HEK293 (cell line): ENCODE measurements around the gene MUC5B.

Experiments used
- CTCF ChIA-PET: fragments of 350-600 bp; formaldehyde crosslinking; extraction: SDS; loops from one replicate; lab custom pipeline; 2021; ENCODE audit warnings: antibody characterized with exemption; lab: Yijun Ruan, JAX
- POLR2A ChIA-PET: fragments of 300-600 bp; formaldehyde crosslinking; extraction: SDS; loops from one replicate; lab custom pipeline; 2020; ENCODE audit warnings: antibody characterized with exemption, inconsistent platforms; lab: Yijun Ruan, JAX
- H3K27ac ChIP-seq: fragments of 200-500 bp; sonication (Bioruptor generic); 2 replicates; pipeline ENCODE4 v1.5.1; 2014; ENCODE audit warnings: low read depth, low read length, control low read depth, inconsistent platforms; ENCODE audit errors: extremely low read depth
- H3K36me3 ChIP-seq, 2 experiments: fragments of 200-500 bp in 1 of 2; sonication (Bioruptor generic) in 1 of 2; 1 replicate in 1 of 2; 2 replicates in 1 of 2; pipeline ENCODE4 v1.5.1; 2014 to 2017; ENCODE audit warnings: inconsistent platforms in 2 of 2, low read length in 2 of 2; ENCODE audit not compliant: control insufficient read depth in 2 of 2, insufficient read depth in 1 of 2
- H3K4me1 ChIP-seq: fragments of 200-500 bp; sonication (Bioruptor generic); 2 replicates; pipeline ENCODE4 v1.5.1; 2014; ENCODE audit warnings: mild to moderate bottlenecking, low read length, inconsistent platforms; ENCODE audit not compliant: control insufficient read depth, insufficient read depth
- H3K4me3 ChIP-seq: 2 replicates; pipeline ENCODE4 v1.5.1; 2011; ENCODE audit warnings: low read depth, mild to moderate bottlenecking, control low read depth, low read length, moderate library complexity
- H3K9me3 ChIP-seq: fragments of 200-500 bp; sonication (Bioruptor generic); 2 replicates; pipeline ENCODE4 v1.5.1; 2014; ENCODE audit warnings: low read depth, low read length, inconsistent platforms; ENCODE audit not compliant: control insufficient read depth, insufficient read depth
- GFI1B ChIP-seq: fragments of 450-650 bp; formaldehyde crosslinking; IDR thresholded peaks from 2 replicates; pipeline ENCODE4 v1.5.1; 2016; ENCODE audit warnings: missing biosample characterization, missing genetic modification characterization
- KLF10 ChIP-seq: fragments of 450-650 bp; IDR thresholded peaks from 2 replicates; pipeline ENCODE4 v1.5.1; 2018; ENCODE audit warnings: missing biosample characterization, mild to moderate bottlenecking, missing genetic modification characterization
- MZF1 ChIP-seq: fragments of 450-650 bp; formaldehyde crosslinking; IDR thresholded peaks from 2 replicates; pipeline ENCODE4 v1.5.1; 2017; ENCODE audit warnings: missing biosample characterization, missing genetic modification characterization, borderline replicate concordance
- SP7 ChIP-seq: fragments of 450-650 bp; formaldehyde crosslinking; IDR thresholded peaks from 2 replicates; pipeline ENCODE4 v1.5.1; 2016; ENCODE audit warnings: missing biosample characterization, missing genetic modification characterization
- ZBTB21 ChIP-seq: fragments of 450-650 bp; formaldehyde crosslinking; IDR thresholded peaks from 2 replicates; pipeline ENCODE4 v1.5.1; 2017; ENCODE audit warnings: missing biosample characterization, missing genetic modification characterization
- ZBTB7A ChIP-seq: fragments of 450-650 bp; formaldehyde crosslinking; IDR thresholded peaks from 2 replicates; pipeline ENCODE4 v1.5.1; 2016; ENCODE audit warnings: low read depth, missing biosample characterization, missing genetic modification characterization
- ZNF146 ChIP-seq: fragments of 450-650 bp; formaldehyde crosslinking; IDR thresholded peaks from 2 replicates; pipeline ENCODE4 v1.5.1; 2016; ENCODE audit warnings: missing biosample characterization, missing genetic modification characterization
- ZNF157 ChIP-seq: fragments of 450-650 bp; formaldehyde crosslinking; IDR thresholded peaks from 2 replicates; pipeline ENCODE4 v1.5.1; 2016; ENCODE audit warnings: missing biosample characterization, missing genetic modification characterization
- ZNF169 ChIP-seq: fragments of 450-650 bp; formaldehyde crosslinking; IDR thresholded peaks from 2 replicates; pipeline ENCODE4 v1.5.1; 2016; ENCODE audit warnings: missing biosample characterization, missing genetic modification characterization
- ZNF202 ChIP-seq: fragments of 450-650 bp; formaldehyde crosslinking; IDR thresholded peaks from 2 replicates; pipeline ENCODE4 v1.5.1; 2016; ENCODE audit warnings: missing biosample characterization, missing genetic modification characterization, borderline replicate concordance
- ZNF473 ChIP-seq: fragments of 450-650 bp; formaldehyde crosslinking; IDR thresholded peaks from 2 replicates; pipeline ENCODE4 v1.5.1; 2017; ENCODE audit warnings: missing biosample characterization, missing genetic modification characterization
- ZNF530 ChIP-seq: fragments of 450-650 bp; formaldehyde crosslinking; IDR thresholded peaks from 2 replicates; pipeline ENCODE4 v1.5.1; 2016; ENCODE audit warnings: low read depth, missing biosample characterization, missing genetic modification characterization
- ZNF544 ChIP-seq: fragments of 450-650 bp; formaldehyde crosslinking; IDR thresholded peaks from 2 replicates; pipeline ENCODE4 v1.5.0; 2017; ENCODE audit warnings: missing biosample characterization, missing genetic modification characterization
- ZNF629 ChIP-seq: fragments of 450-650 bp; formaldehyde crosslinking; IDR thresholded peaks from 2 replicates; pipeline ENCODE4 v1.5.1; 2017; ENCODE audit warnings: missing biosample characterization, missing genetic modification characterization
- ZNF658 ChIP-seq: fragments of 450-650 bp; formaldehyde crosslinking; IDR thresholded peaks from 2 replicates; pipeline ENCODE4; 2016; ENCODE audit warnings: missing biosample characterization, missing genetic modification characterization
- ZNF776 ChIP-seq: fragments of 450-650 bp; formaldehyde crosslinking; IDR thresholded peaks from 2 replicates; pipeline ENCODE4 v1.5.0; 2017; ENCODE audit warnings: missing biosample characterization, missing genetic modification characterization, borderline replicate concordance
- ZNF777 ChIP-seq: fragments of 450-650 bp; formaldehyde crosslinking; IDR thresholded peaks from 2 replicates; pipeline ENCODE4 v1.5.1; 2017; ENCODE audit warnings: missing biosample characterization, missing genetic modification characterization, borderline replicate concordance
- ZNF785 ChIP-seq: fragments of 450-650 bp; formaldehyde crosslinking; IDR thresholded peaks from 2 replicates; pipeline ENCODE4 v1.5.1; 2016; ENCODE audit warnings: missing biosample characterization, missing genetic modification characterization
- TF ChIP-seq, protein P1 (sequence below): fragments of 450-650 bp; formaldehyde crosslinking; IDR thresholded peaks from 2 replicates; pipeline ENCODE4 v1.5.1; 2016; ENCODE audit warnings: missing biosample characterization, missing genetic modification characterization
- TF ChIP-seq, protein P2 (sequence below): fragments of 450-650 bp; formaldehyde crosslinking; IDR thresholded peaks from 2 replicates; pipeline ENCODE4 v1.5.1; 2016; ENCODE audit warnings: missing biosample characterization, missing genetic modification characterization, borderline replicate concordance
- TF ChIP-seq, protein P3 (sequence below): fragments of 450-650 bp; formaldehyde crosslinking; IDR thresholded peaks from 2 replicates; pipeline ENCODE4 v1.5.1; 2016; ENCODE audit warnings: missing biosample characterization, missing genetic modification characterization
- TF ChIP-seq, protein P4 (sequence below): fragments of 450-650 bp; formaldehyde crosslinking; IDR thresholded peaks from 2 replicates; pipeline ENCODE4 v1.5.1; 2016; ENCODE audit warnings: missing biosample characterization, missing genetic modification characterization
- TF ChIP-seq, protein P5 (sequence below): fragments of 450-650 bp; formaldehyde crosslinking; IDR thresholded peaks from 2 replicates; pipeline ENCODE4 v1.5.1; 2016; ENCODE audit warnings: missing biosample characterization, missing genetic modification characterization

The MUC5B gene

DNA sequence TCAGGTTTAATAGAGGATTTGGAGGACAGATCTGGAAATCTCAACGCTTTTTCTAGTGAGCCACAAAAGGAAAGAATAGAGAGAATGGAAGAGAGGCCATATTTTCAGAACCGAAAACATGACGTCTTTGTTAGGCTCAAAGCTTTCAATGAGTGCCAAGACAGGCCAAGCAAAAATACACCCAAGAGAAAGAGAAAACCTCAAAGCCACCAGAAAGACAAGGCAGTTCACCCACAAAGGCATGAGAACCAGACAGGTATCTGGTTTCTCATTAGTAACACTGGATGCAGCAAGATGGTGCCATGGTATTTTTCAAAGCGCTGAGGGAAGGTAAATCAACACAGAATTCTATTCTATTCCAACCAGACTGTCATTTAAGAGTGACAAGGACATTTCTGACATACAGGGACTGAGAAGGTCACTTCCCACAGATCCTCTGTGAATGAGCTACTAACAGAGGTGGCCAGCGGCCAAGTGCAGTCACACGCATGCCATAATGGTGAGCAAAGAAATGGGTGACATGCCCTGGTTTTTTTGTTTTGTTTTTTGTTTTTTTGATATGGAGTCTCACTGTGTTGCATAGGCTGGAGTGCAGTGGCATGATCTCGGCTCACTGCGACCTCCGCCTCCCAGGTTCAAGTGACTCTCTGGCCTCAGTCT, 44.7 kb downstream of the MUC5B start:
- Histone ChIP-seq H3K27ac (no peak overlapping the region), H3K9me3 (no peaks in the 10 kb centered on the region), H3K36me3 (no peaks in the 10 kb centered on the region), H3K4me3 (no peak overlapping the region), H3K4me1 (no peaks in the 10 kb centered on the region)
- POLR2A ChIA-PET: interaction anchor here (0.6 kb wide), 1 partner anchor 135 kb away, joined by 3 read pairs; no protein-coding TSS in a partner anchor
- CTCF ChIA-PET: interaction anchor here (0.5 to 0.7 kb wide), 3 partner anchors 32 to 1145 kb away, joined by 3 to 7 read pairs (median 3); no protein-coding TSS in a partner anchor
- TF ChIP-seq ZNF157 (tag by site-specific recombination): no peak
- no peak for TF ChIP-seq ZNF544
- TF ChIP-seq MZF1 (tag by site-specific recombination): no peak
- TF ChIP-seq ZNF530 (tag by site-specific recombination): no peak
- TF ChIP-seq GFI1B: no peak
- TF ChIP-seq ZNF776: no peak
- TF ChIP-seq ZBTB7A (tag by site-specific recombination): no peak
- TF ChIP-seq, protein P1, sequence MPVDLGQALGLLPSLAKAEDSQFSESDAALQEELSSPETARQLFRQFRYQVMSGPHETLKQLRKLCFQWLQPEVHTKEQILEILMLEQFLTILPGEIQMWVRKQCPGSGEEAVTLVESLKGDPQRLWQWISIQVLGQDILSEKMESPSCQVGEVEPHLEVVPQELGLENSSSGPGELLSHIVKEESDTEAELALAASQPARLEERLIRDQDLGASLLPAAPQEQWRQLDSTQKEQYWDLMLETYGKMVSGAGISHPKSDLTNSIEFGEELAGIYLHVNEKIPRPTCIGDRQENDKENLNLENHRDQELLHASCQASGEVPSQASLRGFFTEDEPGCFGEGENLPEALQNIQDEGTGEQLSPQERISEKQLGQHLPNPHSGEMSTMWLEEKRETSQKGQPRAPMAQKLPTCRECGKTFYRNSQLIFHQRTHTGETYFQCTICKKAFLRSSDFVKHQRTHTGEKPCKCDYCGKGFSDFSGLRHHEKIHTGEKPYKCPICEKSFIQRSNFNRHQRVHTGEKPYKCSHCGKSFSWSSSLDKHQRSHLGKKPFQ (tag by site-specific recombination): no peak
- no peak for TF ChIP-seq ZNF777 (tag by site-specific recombination)

DNA sequence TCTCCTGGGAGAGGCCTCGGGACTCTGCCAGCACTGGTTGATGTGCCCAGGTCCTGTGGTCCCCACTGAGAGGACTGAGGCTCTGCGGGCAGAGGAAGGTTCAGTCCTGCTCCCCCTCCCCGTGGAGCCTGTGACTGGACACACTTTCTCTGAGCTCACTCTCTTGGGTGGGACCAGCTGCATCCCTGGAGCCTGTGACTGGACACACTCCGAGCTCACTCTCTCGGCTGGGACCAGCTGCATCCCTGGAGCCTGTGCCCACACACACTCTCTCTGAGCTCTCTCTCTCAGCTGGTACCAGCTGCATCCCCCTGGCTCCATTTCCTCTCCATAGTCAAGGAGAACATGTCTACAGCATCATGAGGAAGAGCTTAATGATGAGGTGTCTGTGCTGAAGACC, 47.1 kb downstream of the MUC5B start:
- ChIA-PET POLR2A (no interaction called here), CTCF (interaction anchor here (0.7 to 1.1 kb wide), 2 partner anchors 169 to 277 kb away, joined by 3 read pairs; no protein-coding TSS in a partner anchor)
- Histone ChIP-seq H3K9me3 (no peaks in the 10 kb centered on the region), H3K27ac (no peak overlapping the region), H3K4me1 (no peaks in the 10 kb centered on the region), H3K36me3 (peaks cover 0 to 5% of the 10 kb centered on the region in 2 experiments; a peak in 1 of 3 replicates), H3K4me3 (no peak overlapping the region)
- TF ChIP-seq ZNF169 (tag by site-specific recombination) (no peak), ZNF785 (tag by site-specific recombination) (no peak), ZBTB21 (tag by site-specific recombination) (no peak), SP7 (no peak), ZNF658 (tag by site-specific recombination) (no peak), ZNF629 (tag by site-specific recombination) (no peak), KLF10 (tag by site-specific recombination) (no peak), ZNF157 (tag by site-specific recombination) (no peak), ZNF473 (tag by site-specific recombination) (no peak), ZNF202 (no peak), GFI1B (no peak), ZNF146 (no peak)
- TF ChIP-seq, protein P2, sequence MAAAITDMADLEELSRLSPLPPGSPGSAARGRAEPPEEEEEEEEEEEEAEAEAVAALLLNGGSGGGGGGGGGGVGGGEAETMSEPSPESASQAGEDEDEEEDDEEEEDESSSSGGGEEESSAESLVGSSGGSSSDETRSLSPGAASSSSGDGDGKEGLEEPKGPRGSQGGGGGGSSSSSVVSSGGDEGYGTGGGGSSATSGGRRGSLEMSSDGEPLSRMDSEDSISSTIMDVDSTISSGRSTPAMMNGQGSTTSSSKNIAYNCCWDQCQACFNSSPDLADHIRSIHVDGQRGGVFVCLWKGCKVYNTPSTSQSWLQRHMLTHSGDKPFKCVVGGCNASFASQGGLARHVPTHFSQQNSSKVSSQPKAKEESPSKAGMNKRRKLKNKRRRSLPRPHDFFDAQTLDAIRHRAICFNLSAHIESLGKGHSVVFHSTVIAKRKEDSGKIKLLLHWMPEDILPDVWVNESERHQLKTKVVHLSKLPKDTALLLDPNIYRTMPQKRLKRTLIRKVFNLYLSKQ: no peak
- TF ChIP-seq, protein P3, sequence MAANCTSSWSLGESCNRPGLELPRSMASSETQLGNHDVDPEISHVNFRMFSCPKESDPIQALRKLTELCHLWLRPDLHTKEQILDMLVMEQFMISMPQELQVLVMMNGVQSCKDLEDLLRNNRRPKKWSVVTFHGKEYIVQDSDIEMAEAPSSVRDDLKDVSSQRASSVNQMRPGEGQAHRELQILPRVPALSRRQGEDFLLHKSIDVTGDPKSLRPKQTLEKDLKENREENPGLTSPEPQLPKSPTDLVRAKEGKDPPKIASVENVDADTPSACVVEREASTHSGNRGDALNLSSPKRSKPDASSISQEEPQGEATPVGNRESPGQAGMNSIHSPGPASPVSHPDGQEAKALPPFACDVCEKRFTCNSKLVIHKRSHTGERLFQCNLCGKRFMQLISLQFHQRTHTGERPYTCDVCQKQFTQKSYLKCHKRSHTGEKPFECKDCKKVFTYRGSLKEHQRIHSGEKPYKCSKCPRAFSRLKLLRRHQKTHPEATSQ: no peak
- TF ChIP-seq, protein P4, sequence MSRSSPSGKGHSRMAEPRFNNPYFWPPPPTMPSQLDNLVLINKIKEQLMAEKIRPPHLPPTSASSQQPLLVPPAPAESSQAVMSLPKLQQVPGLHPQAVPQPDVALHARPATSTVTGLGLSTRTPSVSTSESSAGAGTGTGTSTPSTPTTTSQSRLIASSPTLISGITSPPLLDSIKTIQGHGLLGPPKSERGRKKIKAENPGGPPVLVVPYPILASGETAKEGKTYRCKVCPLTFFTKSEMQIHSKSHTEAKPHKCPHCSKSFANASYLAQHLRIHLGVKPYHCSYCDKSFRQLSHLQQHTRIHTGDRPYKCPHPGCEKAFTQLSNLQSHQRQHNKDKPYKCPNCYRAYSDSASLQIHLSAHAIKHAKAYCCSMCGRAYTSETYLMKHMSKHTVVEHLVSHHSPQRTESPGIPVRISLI (tag by site-specific recombination): no peak
- TF ChIP-seq, protein P5, sequence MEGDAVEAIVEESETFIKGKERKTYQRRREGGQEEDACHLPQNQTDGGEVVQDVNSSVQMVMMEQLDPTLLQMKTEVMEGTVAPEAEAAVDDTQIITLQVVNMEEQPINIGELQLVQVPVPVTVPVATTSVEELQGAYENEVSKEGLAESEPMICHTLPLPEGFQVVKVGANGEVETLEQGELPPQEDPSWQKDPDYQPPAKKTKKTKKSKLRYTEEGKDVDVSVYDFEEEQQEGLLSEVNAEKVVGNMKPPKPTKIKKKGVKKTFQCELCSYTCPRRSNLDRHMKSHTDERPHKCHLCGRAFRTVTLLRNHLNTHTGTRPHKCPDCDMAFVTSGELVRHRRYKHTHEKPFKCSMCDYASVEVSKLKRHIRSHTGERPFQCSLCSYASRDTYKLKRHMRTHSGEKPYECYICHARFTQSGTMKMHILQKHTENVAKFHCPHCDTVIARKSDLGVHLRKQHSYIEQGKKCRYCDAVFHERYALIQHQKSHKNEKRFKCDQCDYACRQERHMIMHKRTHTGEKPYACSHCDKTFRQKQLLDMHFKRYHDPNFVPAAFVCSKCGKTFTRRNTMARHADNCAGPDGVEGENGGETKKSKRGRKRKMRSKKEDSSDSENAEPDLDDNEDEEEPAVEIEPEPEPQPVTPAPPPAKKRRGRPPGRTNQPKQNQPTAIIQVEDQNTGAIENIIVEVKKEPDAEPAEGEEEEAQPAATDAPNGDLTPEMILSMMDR (tag by site-specific recombination): no peak
